COLO668 (cell line): Measurements from ENCODE around the gene SUMO1.

ENCODE experiments used
- DNase-seq: peaks from one replicate; lab custom pipeline; 2025; ENCODE audit not compliant: unreplicated experiment; lab: John Stamatoyannopoulos, UW

Gene SUMO1

DNA sequence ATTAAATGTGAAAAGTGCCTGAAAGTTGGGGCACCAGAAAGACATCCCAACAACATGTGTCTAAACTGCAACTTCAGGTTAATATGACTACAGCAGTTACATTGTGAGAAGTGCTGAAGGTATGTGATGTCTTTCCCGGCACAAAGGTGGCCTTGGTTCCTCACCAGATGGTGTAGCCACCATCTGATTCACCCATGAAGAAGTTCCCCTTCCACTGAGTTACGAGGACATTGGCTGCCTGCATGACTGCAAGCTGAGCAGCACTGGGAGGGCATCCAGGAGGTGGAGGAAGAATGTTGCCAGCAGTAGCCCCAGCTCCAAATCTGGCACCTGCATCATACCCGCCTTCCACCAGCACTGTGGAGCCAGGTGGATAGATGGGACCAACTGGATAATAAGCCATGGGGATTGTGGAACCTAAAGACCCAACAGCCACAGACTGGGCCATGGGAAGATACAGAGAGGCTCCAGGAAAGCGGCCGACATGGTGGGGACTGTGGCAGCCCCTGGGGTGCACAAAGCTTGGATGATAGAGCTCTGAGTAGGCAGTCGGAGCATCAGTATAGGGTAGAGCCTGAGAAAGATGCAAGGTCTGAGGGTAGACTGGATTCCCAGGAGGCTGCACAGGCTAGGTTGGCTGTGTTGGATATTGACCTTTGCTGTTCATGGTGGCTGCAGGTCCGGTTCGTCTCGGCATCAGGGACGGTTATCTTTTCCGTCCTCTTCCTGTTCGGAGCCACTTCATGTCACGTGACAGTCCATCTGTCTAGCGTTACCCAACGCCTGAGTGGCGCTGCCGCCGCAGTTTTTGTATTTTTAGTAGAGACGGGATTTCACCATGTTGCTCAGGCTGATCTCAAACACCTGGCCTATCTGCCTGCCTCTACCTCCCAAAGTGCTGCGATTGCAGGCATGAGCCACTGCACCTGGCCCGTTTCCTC lies 36.9 kb downstream of the SUMO1 start:
- DNase-seq: no peak

DNA sequence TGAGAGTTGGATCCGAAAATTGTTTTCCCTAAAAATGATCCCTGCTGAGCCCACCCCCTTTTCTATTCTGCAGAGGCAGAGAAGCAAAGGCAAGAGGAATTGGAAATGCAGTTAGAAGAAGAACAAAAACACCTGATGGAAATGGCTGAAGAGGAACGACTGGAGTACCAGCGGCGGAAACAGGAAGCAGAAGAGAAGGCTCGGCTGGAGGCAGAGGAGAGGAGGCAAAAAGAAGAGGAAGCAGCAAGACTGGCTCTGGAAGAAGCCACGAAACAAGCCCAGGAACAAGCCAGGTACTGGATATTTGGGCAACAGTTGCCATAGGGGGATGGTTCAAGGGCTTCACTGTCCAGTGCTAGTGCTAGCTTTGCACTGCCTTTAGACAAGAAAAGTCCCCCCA lies 41.7 kb downstream of the SUMO1 start:
- no peak for DNase-seq

DNA sequence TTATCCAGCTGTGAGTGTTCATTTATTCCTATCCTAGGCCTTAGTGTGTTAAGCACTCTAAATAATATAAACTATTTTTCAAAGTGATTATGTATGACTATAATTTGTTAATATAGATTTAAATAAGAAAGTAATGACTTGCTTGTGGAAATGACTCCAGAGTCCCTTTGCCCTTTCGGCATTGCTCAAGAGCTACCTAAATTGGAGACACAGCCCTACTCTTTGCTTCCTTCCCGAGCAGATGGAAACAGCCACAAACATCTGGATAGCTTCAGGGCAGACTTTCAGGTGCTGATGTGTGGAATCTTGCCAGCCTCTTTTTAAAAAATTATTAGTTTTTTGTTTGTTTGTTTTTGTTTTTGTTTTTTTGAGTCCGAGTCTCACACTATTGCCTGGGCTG lies 44.0 kb downstream of the SUMO1 start:
- no peak for DNase-seq

DNA sequence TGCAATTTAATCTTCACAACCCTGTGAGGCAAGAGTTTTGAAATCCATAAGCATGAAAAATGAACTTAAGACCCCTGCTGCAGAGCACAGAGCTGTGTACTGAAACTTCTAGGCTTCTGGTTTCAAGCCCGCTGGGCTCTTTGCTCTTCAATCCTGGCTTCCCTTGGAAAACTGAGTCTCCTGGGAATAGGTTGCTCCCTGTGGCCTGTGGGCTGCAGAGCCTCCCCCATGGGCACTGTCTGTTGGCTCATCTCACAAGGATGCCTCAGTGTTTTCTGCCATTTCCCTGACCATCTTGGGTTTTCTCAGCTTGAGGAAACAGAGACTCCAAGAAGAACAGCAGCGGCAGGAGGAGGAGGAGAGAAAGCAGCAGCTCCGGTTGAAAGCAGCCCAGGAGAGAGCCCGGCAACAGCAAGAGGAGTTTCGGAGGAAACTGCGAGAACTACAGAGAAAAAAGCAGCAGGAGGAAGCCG lies 44.5 kb downstream of the SUMO1 start:
- DNase-seq: no peak

DNA sequence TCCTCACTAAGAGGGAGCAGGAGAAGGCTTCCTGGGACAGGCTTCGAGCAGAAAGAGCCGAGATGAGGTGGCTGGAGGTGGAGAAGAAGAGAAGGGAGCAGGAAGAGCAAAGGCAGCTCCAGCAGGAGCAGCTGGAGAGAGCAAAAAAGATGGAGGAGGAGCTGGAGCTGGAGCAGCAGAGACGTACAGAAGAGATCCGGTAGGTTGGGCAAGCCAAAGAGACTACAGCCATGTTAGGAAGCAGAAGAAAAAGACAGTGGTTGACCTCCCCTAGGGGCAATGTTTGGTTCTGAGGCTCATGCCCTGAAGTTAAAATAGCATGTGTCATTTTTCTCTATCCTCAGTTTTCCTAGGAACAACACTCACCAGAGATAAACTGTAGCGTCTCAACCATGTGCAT lies 45.1 kb downstream of the SUMO1 start:
- DNase-seq: no peak

DNA sequence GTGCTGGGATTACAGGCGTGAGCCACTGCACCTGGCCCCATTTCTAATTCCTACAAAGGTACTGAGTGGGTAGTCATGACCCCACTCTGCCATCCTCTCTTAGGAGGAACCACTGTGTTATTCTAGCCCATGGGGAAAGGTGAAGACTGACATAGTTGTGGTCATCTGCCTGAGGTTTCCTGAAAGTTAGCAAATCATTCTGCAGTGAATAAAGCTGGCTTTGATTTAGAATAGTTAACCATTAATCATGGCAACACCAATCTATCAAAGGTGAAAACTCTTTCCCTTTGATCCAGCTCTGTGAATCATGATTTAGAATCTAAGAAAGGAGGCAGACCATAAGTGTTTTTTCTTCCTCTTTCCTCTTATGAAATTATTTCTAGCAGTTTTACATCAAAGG lies 50.8 kb downstream of the SUMO1 start:
- DNase-seq: no peak

DNA sequence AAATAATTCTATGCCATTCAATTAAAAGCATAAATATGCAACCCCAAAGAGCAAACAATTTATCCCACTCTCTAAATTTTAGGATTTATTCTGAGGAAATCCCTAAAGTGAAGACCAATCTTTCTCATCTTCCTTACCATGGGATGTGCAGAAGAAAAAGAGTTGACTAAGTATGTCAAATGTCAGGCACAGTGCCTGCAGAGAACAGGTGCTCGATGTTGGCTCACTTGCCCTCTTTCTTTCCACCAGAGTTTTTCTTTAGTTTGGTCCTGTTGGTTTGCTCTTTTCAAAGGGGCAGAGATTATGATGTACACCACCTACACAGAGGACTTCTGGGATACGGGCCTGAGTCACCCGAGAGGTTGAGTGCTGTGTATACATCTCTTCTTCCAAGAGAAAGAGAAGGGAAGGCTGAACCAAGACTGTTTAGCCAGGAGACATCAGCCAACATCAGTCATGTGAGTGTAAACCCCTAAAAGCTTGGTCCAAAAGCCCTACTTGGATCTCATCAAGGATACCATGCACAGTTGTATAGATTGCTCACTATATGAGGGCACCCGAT lies 51.7 kb downstream of the SUMO1 start:
- DNase-seq: no peak

DNA sequence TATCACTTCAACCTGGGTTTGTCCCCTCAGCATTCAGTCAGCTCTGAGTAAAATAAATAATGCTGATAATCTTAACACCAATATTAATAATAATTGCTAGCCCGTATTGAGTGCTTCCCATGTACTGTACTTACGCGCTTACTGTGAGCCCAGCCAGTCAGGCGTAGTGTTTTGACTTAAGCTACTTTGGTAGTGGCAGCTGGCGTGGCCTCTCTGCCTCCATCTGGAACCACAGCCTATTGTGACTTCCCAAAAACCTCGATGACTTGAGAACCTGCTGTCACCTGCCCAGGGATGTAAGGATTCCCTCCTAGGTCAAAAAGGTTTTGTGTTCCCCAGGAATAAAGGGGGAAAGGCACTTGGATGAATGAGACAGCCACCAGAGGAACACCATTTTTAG lies 53.2 kb downstream of the SUMO1 start:
- DNase-seq: no peak

DNA sequence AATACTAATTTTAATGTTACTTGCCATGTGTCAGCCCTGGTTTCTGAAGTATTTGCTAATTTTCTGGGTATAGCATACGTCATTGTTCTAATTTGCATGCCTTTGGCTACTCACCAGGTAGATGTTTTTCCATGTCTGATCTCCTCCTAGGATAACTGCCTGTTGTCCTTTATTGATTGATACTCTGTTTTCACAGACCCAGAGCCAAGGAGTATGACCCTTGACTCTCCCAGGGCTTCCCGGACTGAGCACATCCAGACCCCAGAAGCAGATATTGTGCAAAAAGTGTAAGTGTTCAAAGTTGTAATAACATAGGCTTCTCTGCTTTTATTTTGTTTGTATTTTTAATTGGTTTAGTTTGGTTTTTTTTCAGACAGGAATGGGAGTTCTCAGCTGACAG lies 53.8 kb downstream of the SUMO1 start:
- no peak for DNase-seq

DNA sequence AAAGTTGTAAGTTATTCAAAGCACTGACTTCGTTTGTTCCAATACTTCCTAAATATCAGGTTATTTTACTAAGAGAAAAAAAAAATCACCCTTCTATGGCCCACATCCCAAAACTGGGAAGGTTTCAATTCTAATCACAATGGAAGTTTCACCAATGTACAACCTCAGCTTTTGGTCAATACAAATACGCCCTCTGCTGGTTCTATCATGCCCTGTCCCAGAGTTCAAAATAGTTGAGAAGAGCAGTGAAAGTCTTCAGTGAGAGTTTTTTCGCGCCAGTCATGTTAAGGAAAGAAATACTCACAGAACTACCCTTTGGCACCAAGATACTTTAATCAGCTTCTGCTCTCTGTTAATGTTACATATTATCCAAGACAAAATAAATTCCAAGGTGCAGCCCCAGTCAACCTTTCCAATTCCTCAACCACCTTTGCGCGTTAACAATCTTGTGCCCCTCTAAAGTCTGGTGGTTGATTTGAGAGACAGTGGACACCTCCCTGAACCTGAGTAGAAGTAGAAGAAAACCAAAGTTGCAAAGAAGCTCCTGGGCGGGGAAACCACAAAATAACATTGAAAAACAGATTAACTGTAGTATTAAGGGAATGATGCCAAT lies 59.9 kb downstream of the SUMO1 start:
- peak; percentile 31 for DNase-seq

DNA sequence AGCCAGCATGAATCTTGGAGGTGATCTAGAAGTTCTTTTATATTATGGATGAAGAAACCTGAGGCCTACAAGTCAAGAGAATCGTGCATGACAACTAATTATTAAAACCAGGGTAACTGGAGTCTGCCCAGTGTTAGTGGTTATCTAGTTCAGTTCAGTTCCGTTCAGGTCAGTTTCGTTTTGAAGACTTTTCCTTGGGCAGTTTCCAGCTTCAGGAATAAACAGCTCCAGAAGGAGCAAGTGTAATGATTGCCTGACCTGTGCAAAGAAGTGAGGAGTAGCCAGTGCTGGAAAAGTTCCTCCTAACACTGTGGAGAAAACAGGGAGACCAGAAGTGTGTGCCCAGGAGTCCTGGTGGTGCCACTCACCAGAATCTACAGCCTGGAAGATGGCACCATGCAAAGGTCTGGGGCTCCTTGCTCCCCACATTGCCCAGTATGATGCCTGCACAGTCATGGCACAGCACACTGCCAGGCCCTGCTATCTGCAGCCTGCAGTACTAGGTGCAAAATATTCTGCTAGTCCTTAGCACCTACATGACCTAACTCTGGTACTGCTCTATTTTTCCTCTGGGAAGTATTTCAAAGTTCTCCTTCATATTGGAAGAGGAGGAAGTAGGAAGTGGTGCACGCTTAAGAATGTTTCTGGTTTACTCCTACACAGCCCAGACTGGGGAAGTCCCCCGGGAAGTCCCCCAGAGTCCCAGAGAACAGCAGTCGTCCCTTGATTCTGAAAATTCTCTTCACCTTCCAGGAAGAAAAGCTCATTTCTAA lies 65.8 kb downstream of the SUMO1 start:
- DNase-seq: no peak

DNA sequence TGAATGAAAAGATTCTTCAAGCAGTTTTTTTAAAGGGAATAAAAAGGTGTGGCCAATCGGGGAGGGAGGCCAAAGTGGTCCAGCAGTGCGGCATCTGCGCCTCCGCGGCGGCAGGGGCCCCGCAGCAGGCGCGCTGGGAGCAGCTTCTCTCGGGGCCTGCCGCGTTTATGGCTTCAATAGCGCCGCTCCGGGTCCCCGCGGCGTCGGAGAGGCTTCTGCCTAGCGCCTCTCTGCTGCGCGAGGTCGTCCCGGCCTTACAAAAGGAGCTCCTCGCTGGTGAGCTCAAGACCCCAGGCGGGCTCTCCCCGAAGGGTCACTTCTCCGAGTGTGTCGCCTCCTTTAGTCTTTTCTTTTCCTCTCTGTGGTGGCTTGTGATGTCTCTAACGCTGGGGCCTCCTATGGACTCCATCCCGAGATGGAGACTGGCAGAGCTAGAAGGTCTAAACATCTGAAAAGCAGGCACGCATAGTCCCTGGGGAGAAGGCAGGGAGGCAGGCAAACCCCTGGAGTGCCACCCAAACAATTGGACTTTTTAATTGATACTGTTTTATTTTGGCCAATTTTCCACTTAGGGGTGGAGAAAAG lies 67.1 kb downstream of the SUMO1 start:
- no peak for DNase-seq

DNA sequence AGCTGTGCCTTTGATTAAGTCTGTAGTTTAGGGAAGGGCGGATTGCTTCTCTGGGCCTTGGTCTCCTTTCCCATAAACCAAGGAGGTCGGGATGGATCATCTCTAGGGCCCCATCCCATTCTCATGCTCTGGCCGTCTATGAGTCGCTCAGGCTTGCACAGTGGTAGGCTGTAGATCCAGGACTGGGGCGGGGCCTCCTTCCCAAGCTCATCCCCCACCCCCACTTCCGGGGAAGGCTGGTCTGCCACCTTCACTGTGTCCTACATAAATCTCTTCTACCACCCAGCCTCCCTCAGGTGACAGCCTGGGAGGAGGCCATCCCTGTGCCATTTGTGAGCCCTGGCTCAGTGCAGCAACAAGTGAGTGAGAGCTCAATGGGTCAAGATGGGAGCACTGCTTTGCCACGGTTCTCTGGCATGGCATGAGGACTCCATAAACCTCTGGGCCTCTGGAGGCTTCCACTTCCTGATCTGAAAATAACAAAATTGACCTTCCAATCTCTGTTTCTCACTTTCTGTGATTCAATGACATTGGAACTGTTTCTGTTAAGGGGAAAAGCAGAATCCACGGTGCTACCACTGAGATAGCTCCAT lies 68.5 kb downstream of the SUMO1 start:
- no peak for DNase-seq

DNA sequence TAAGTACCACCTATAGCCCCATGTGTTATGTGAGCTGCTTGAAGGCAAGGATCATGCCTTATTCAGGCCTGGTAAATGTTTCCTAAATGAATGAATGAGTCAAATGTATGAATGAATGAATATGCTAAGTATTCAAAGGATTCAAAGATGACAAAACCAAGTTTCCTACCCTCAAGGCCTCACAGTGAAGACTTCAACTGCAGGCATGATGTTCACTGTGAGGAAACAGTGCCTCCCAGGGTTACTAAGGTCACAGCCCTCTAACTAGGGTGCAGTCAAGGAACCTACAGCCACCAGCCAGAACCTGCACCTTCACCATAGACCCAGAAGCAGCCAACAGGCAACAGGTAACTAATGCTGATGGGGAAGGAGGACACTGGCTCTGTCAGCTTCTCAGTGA lies 69.3 kb downstream of the SUMO1 start:
- no peak for DNase-seq

DNA sequence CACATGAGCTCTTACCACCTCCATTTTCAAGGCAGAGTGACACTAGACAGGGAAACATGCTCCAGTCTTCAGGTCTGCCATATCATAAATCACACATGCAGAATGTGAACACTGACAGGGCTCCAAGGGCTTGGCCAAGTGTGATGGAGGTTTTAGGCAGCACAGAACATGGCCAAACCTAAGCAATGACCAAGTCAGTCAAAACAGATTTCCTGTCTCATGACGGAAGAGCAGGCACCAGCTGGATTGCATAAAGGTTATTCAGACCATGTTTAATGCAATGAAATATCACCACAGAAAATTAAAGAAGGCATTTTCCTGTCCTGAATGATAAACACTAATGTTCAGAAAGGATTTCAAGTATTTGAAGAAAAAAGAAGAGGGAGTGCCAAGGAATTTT lies 72.5 kb downstream of the SUMO1 start:
- DNase-seq: no peak

DNA sequence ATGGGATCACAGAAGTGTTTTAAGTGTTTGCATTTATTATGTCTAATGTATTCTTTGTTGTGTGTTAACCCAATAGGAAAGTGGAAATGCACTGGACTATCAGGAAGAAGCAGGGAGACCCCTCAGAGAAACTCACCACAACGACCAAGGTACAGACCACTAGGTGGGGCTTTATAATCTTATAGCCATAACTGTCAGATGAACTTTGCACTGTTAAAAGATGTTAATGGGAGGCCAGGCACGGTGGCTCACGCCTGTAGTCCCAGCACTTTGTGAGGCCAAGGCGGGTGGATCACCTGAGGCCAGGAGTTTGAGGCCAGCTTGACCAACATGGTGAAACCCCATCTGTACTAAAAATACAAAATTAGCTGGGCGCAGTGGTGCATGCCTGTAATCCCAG lies 73.2 kb downstream of the SUMO1 start:
- DNase-seq: no peak

DNA sequence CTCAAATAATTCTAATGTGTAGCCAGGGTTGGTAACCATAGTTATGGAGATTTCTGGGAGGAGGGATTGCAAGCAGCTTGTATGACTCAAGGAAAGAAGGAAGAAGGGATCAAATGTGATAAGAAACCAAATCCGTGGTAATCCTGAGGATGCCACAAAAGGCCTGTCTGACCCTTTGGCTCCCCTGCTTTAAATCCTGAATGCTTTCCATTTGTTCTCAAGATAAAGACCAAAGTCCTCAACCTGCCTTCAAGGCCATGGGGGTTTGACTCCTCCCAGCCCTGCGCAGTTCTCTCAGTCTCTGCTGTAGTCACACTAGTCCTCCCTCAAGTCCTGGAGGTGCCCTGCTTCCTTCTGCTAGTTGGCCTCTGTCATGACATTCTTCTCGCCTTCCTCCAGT lies 74.0 kb downstream of the SUMO1 start:
- no peak for DNase-seq

DNA sequence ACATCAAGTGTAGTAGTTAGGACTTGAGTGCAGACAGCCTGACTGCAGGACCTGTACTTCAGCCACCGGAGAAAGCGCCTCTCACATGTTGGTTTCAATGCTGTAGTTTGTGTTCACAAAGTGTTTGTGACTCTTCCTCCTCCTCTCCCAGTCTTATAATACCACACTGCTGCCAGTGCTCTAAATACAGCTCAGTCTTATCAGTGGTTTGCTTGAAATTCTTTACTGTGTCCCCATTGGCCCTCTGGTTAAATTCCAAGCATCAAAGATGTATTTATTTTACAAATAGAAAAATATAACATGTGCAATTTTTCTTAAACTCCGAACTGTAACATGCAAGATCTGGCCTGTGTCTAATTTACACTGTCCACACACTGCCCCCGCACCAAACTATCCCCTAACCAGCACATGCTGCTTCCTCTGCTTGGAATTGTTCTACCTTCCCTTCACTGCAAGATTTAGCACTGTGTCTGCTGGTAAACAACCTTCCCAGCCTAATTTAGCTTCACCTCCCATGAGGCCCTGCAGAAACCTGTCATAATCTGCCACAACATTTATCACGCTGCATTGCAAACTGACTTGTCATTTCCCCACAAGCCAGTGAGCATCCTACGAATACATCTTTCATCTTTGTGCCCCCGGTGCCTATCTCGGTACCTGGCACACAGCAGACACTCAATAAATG lies 77.1 kb downstream of the SUMO1 start:
- no peak for DNase-seq

DNA sequence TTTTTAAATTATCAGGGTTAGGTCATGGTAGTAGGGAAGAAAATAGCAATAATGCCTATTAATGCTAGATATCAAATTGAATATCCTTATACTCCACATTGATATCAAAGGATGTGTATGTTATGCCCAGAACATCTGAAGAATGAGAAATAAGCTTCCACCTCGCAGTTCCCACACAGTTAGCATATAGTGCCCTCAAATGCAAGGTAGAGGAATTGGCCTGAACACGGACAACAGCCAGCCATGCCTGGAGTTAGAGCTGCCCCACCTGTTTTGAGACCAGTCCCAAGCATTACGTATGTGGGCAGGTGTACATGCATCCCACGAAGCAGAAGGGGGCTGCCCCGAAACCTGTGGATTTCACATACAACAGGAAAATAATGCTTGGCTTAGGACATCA lies 79.6 kb downstream of the SUMO1 start:
- DNase-seq: no peak
